Suppressor macrophage (primary cell): ENCODE results near the gene DAG1.

ENCODE experiments used
- DNase-seq, 4 experiments: peaks; one replicate each; pipeline ENCODE4 v3.0.0-alpha.2; 2020 to 2022

The DAG1 gene

GRCh38 chr3:49518441-49518840 is 48.4 kb downstream of the DAG1 start:
- no peak for DNase-seq

- no peak for DNase-seq
Observed at GRCh38 chr3:49519296-49519695, 49.2 kb downstream of the DAG1 start.

GRCh38 chr3:49519916-49520385 is 49.9 kb downstream of the DAG1 start:
- peak; percentile 68 to 85 (median 79) for DNase-seq

- peak in 1 of 4 experiments; percentile 8 for DNase-seq
Observed at GRCh38 chr3:49523756-49524747, 54.0 kb downstream of the DAG1 start.

GRCh38 chr3:49529567-49529966 is 59.5 kb downstream of the DAG1 start:
- DNase-seq, result no peak

- DNase-seq, result no peak
Observed at GRCh38 chr3:49530231-49530630, 60.2 kb downstream of the DAG1 start.

GRCh38 chr3:49530701-49531100 is 60.6 kb downstream of the DAG1 start:
- no peak for DNase-seq

- no peak for DNase-seq
Observed at GRCh38 chr3:49531218-49531617, 61.2 kb downstream of the DAG1 start.

GRCh38 chr3:49531715-49532114 is 61.6 kb downstream of the DAG1 start:
- DNase-seq, result no peak

- DNase-seq, result no peak
Observed at GRCh38 chr3:49533031-49533430, 63.0 kb downstream of the DAG1 start.

GRCh38 chr3:49533786-49534519 is 63.9 kb downstream of the DAG1 start:
- DNase-seq, result no peak

- no peak for DNase-seq
Observed at GRCh38 chr3:49534581-49535441, 64.7 kb downstream of the DAG1 start.

- DNase-seq, result peak in 1 of 4 experiments; percentile 10
Observed at GRCh38 chr3:49535971-49536874, 66.2 kb downstream of the DAG1 start.

- DNase-seq, result no peak
Observed at GRCh38 chr3:49536875-49537533, 66.9 kb downstream of the DAG1 start.

GRCh38 chr3:49539659-49540560 is 69.8 kb downstream of the DAG1 start:
- peak; percentile 98 to 100 (median 99) for DNase-seq

GRCh38 chr3:49552087-49552486 is 82.0 kb downstream of the DAG1 start:
- DNase-seq, result no peak

GRCh38 chr3:49553324-49553691 is 83.2 kb downstream of the DAG1 start:
- DNase-seq, result peak in 2 of 4 experiments; percentile 8 to 9

GRCh38 chr3:49553692-49554632 is 83.9 kb downstream of the DAG1 start, which contains the start of gene BSN:
Gene BSN, plus strand, starts transcription at chr3:49554477. Its CDS starts 126 bp downstream, at chr3:49554603.
- peak; percentile 87 to 91 (median 88) for DNase-seq
